Stromal cell of bone marrow (primary cell): ENCODE data around the gene TNN.

ENCODE experiments used
- DNase-seq: peaks from one replicate; pipeline ENCODE4 v3.0.0-alpha.2; 2012; ENCODE audit warnings: low read depth

Gene TNN

GRCh38 chr1:175146529-175147213, 79.0 kb downstream of the TNN start:
- DNase-seq = no peak

GRCh38 chr1:175147569-175147968, 79.9 kb downstream of the TNN start:
- DNase-seq = no peak

GRCh38 chr1:175148068-175148467, 80.4 kb downstream of the TNN start:
- DNase-seq = no peak

DNA sequence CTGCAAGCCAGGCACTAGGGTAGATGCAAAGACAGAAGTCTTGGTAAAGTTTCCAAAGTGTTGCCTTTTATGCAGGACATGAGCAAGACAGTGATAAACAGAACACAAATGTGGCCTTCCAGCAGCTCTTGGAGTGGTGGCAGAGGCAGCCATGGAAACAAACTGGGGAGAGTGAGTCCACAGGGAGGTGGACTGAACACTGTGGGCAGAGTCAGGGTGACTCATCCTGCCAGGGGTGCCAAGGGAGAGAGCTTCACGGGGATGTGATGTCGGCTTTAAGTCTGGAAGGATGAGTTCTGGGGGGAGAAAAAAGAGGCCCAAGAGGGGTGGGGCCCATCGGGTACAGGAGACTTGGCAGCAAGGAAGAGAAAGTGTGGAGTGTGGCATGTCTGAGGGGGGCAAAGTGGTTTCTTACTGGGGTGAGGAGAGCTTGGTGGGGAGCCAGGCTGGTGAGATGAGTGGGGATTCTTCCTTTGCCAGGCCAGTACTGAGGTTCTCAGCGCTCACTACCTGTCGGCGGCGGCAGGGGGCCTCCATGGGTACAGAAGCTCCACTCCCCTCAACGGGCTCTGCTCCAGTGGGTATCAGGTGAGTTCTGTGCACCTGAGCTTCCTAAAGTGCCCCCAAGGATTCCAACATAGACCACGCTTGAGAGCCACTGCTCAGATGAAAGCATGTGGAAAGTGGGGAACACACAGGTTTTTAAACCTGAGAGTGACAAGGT, 83.1 kb downstream of the TNN start:
- DNase-seq = peak; percentile 60

DNA sequence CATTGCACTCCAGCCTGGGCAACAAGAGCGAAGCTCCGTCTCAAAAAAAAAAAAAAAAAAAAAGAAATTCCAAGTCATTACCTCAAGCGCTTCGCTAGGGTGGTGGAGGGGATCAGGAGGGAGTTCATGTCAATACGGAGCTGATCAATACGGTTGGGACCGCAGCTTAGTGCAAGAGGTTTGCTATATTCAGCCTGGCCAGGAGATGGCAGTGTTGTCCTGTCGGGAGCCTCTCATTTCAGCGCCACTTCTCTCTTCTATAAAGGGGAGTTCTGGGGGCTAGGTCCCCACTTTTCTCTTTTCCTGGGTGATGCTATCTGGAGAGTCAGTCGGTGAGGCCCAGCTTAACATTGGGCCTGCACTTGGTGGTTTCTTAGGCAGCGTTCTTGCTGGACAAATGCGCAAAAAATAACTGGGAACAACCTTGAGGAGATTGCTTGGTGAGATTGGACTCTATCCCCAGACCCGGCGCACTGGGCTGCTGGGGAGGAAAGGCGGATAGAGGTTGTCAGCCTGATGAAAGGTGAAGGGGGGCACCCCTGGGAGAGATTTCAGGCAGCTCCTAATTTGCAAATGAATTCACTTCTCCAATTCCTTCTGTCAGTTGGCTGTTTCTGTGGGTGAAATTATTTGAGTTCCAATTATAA, 84.5 kb downstream of the TNN start:
- no peak for DNase-seq

DNA sequence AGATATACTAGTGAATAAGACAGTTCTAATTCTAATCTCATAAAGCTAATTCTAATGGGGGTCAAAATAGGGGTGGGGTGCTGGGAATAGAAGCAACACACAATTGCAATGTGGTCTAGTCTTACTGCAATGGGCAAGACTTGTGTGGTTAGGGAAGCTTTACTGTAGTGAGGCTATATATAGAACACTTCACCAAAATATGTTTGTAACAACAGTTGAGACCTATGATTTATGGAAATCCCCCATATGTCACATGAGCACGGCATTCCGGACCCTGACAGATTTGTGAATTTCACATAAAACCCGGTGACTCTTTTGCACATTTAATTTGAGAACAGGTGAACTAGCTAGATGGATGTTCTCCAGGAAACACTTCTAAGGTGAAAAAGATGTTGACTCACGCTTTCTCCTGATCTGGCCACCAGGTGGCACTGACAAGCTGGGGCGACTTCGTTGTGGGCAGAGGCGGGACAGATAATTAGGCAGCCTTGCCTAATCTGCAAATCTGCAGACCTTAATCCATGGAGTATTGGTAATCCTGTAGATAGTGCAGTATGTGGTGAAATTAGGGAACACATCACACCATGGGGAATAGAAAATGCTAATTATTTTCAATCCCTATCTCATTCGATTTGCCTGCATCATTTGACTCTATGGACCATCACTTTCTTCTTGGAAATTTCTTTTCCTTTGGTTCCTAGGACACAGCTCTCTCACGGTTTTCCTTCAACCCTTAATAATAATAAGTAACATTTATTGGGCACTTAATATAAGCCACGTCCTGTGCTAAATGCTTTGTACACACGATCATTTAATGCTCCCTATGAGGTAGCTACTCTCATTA, 87.2 kb downstream of the TNN start:
- no peak for DNase-seq

- no peak for DNase-seq
Measured at GRCh38 chr1:175155473-175155856, 87.8 kb downstream of the TNN start.

GRCh38 chr1:175155936-175156335, 88.3 kb downstream of the TNN start:
- DNase-seq = no peak

DNA sequence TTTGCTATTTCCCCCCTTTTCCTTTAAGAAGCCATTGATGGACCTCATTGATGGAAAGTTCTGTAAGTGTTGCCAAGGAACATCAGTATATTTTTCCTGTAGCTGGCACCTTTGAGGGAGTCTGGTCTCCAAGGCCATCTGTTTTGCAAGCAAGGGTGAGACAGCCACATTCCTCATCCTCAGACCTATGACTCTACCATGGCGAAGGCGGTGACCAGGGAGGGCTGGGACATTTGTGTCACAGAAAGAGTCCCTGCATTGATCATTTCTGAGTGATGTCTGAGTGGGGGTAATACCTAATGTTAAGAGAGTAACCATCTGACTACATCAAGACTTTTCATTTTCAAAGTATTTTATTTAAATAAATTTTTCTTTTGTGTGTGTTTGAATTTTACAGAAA, 89.6 kb downstream of the TNN start:
- DNase-seq = no peak

DNA sequence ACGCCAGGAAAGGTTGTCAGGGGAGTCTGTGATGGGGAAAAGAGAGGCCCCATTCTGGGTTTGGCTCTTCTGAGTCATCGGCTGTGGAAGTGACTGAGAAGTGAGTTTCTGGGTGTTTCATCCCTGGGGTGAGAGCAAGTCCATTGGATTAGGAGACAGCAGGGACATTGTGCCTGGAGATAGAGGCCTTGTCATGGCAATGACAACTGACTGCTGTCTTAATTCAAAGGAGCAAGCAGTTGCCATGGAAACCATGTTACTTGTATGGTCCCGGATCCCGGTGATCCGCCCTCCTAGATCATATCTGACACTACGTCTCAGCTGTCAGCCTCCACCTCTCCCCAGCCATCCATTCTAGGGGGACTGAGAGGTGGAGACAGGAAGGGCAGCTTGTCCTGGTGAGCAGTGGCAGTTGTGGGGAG, 90.5 kb downstream of the TNN start:
- DNase-seq = no peak

GRCh38 chr1:175162955-175163354, 95.3 kb downstream of the TNN start:
- DNase-seq = no peak

DNA sequence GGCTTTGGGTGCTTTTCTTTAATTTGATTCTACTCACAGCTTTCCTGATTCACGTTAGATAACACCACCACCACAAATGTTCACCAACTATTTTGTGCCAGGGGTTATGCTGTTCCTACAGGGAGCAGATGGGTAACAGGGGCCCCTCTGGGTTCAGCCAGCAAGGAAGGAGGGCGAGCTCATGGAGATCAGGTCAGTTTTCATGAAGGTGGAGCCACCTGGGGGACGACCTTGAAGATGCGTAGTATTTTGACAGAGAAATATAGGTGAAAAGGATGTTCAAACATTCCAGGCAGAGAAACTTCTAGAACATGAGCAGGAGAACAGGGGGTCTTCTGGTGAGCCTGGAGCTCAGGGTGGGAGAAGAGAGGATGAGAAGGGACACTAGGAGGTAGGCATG, 96.1 kb downstream of the TNN start:
- DNase-seq = no peak

- DNase-seq = no peak
Measured at GRCh38 chr1:175164751-175165150, 97.1 kb downstream of the TNN start.

DNA sequence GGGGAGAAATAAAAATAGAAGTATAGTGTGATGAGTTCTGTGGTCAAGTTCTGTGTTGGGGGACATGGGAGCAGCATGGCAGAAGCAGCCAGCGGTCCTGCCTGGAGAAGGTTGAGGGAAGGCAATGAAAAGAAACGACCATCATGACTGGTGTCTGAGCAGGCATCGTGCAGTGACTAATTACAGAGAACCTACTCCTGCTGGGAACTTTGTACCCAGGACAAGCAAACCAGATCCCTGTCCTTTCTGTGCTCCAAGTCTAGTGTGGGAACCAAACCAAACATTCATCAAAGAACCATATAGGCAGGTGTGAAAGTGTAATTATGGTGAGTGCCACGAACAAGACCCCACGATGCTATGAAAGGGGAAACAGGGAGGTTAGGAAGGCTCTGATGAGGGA, 99.1 kb downstream of the TNN start:
- DNase-seq = no peak

DNA sequence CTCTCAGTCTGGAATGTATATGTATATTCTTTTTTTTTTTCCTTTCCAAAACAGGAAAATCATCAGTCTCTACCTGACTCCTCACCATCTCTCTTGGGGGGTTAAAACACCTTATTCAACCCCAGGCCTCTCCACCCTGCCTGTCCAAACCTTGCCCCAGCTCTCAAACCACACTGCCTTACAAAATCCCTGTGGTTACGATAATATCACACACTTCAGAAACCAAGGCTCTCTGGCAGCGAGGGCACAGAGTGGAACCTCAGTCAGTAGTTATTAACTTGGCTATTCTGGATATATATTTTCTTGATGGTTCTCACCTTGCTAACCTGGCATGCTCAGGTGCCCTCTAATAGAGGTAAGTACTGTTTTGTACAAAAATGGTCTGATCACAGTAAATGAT, 100.2 kb downstream of the TNN start:
- DNase-seq = no peak

DNA sequence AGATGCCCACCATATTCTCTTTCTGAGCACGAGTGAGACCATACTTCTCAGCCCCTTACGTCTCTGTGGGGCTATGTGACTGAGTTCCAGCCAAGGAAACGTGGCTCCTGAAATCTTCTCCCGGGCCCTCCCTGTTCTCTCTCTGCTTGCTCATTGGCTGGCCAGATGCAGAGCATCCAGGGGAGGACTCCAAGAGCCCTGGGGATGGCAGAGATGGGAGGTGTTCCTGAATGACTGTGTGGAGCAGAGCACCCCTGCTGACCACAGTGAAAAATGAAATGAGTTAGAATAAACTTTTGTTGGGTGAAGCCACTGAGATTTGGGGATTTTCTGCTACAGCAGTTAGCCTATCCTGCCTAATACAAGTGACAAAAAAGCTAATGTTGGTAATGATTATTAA, 101.1 kb downstream of the TNN start:
- DNase-seq = no peak

DNA sequence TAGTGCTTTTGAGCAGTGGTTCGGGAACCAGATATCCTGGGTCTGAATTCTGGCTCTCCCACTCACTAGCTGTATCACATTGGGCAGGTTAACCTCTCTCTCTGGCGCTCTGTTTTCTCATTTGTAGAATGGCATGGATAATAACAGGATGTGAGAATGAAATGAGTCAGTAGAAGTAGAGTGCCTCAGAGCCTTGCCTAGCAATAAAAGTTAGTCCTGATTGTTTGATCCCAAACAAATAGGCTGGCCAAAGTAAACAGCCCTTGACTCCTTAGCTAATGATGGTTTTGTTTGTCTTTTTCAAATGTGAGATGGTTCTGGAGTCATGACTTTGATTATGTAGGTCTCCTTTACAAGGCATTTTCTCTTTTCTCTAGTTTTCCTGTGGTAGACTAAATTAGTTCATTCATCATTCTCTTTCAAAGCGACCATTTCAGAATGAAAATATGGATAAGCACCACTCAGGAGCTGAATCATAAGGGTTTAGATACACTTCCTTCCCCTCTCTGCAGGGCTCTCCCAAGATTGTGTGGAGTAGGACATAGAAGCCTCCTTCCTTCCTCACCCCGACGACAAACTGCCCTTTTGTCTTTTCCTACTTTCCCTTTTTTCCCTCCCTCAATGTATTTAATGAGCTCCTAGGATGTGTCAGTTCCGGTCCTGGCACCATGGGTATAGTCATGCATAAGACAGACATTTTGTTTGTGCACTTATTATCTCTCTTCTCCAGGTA, 101.8 kb downstream of the TNN start:
- DNase-seq = peak; percentile 20

DNA sequence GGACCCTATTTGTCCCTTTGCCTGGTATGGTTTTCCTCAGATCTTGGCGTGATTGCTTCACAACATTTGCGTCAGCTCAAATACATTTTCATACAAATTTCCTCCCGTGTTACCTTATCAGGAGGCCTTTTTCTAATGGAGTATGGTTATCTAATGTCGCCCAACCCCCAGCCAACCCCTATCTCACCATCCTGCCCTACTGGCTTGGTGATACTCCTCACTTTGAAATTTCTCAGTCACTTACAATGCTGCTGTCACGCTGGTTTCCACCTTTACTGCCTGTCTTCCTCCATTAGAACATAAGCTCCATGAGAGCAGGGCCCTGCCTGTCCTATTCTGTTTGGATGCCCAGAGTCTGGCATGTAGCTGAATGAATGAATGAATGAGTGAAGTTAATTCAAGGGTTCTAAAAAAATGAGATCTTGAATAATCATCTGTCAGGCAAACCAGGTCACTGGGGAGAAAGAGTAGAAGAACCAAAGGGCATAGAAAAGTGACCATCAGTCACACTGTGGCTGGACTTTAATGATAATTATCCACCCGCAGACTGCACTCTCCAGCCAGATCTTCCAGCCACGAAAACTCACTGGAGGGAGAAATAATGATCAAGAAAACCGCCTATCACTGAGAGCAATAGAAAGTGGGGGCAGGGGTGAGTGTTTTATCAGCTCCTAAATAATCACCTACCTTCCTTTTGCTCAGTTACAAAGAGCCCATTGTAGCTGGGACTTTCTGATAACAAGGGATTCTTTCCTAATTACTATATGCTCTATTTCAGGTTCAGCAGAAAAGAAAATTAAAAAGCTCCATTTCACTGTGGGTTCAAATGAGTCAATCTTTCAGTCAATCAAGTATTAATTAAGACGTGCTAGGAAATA, 103.6 kb downstream of the TNN start:
- no peak for DNase-seq

DNA sequence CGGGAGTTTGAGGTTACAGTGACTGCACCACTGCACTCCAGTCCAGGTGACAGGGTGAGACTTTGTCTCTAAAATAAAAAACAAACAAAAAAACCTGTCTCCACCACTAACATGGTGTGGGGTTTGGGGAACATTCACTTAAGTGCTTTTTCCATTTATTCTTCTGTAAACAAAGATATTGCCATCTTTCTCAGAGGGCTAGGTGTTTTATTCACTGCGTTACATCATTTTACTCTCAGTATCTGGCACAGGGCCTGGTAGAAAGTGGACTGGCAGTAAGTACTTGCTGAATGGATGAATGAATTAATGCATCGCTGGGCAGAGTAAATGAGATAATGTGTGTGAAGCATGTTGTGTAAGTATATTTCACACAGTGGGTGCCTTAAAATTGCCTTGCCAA, 104.9 kb downstream of the TNN start:
- DNase-seq = no peak

DNA sequence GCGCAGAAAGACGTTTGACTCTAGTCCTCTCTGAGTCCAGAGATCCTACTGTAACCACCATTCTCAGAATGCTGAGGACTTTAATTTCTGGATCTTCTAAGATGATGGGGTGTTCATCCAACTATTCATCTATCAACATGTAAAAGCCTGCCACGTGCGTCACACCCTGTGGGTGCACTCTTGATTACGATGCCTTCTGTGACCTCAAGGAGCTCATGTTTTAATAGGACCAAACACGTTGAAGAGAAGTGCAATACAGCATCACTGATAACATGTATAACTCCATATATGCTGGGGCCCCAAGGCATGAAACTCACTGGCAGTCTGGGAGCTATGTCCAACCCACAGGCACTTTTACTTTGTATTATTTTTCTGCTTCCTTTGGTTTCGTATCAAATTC, 105.9 kb downstream of the TNN start:
- DNase-seq = no peak
